OCI-LY1 (cell line): ENCODE results near the gene DUSP1.

Source experiments
- EZH2 ChIP-seq: fragments of 200-600 bp; sonication (generic), shearing (Covaris generic); IDR thresholded peaks from 2 replicates; pipeline ENCODE4 v1.8.0; 2017; ENCODE audit warnings: borderline replicate concordance, mixed run types, mild to moderate bottlenecking, antibody characterized with exemption, low read length, moderate library complexity, mixed read lengths
- TF ChIP-seq, protein P1 (sequence below): fragments of 200-600 bp; sonication (generic), shearing (Covaris generic); IDR thresholded peaks from 2 replicates; pipeline ENCODE4 v1.5.1; 2017; ENCODE audit warnings: mild to moderate bottlenecking, antibody characterized with exemption, low read length, moderate library complexity, mixed read lengths

DNA sequence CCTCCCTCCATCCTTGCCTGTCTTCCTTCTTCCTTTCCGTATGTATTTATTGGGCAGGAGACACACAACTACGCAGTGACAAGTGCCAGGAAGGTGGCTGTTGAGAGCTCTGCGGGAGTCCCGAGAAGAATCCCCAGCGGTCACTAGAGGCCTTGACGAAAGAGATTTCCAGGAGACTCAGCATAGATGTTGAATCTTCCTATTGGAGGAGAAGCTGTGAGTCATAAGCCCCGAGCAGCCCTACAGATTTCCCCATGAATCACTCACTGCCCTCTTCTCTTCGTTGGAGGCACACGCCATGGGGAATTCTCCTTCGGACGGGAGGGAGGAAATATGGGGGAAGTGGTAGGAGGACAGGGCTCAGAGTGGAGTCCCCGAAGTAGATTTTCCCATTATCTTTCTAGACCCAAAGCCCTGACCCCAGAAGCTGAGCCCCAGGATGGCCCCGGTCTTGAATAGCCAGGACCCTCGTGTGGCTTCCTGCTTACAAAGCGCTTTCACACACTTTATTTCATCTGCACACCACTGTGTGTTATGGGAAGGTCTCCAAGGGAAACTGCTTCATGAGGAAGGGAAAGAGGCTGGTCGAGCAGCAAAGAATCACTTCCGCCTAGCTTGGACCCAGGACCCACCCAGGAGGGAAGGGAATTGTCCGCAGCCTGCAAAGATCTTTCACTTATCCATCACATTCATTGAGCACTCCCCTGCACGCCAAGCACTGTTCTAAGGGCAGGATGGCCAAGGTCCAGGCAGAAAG is 12.7 kb downstream of the DUSP1 start:
- TF ChIP-seq, protein P1, sequence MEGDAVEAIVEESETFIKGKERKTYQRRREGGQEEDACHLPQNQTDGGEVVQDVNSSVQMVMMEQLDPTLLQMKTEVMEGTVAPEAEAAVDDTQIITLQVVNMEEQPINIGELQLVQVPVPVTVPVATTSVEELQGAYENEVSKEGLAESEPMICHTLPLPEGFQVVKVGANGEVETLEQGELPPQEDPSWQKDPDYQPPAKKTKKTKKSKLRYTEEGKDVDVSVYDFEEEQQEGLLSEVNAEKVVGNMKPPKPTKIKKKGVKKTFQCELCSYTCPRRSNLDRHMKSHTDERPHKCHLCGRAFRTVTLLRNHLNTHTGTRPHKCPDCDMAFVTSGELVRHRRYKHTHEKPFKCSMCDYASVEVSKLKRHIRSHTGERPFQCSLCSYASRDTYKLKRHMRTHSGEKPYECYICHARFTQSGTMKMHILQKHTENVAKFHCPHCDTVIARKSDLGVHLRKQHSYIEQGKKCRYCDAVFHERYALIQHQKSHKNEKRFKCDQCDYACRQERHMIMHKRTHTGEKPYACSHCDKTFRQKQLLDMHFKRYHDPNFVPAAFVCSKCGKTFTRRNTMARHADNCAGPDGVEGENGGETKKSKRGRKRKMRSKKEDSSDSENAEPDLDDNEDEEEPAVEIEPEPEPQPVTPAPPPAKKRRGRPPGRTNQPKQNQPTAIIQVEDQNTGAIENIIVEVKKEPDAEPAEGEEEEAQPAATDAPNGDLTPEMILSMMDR: no peak
- no peak for TF ChIP-seq EZH2
